Measurements from ENCODE around the gene TCTN2. TPM values are rescaled to one million over a fixed set of nuclear protein-coding genes. Genes with fewer than 3 reads are reported as not detected.

The TCTN2 gene
- total and polyA plus RNA-seq, 8 donors = 4.2 to 9.9 (median 6.5) TPM

GRCh38 chr12:123731596-123731995 is 60.7 kb downstream of the TCTN2 start:
- Histone ChIP-seq H3K27me3 (no peaks in the 10 kb centered on the region), H3K36me3 (peaks cover 0 to 37% (median 5%) of the 10 kb centered on the region in 3 donors), H3K27ac (no peak overlapping the region), H3K9me3 (no peaks in the 10 kb centered on the region), H3K4me1 (no peaks in the 10 kb centered on the region), H3K4me3 (no peak overlapping the region)
- ATAC-seq (no peak), DNase-seq (no peak), FAIRE-seq (no peak)
- 72 to 79% methylated on average over 2 of the region's 2 CpGs for WGBS, 2 donors
- intact Hi-C loops (cut with DNase I) = no loop called here
- TF ChIP-seq CTCF (IDR thresholded peaks at IDR 0.05) = no peak

GRCh38 chr12:123732251-123732650 is 61.3 kb downstream of the TCTN2 start:
- no peaks in the 10 kb centered on the region for H3K9me3 ChIP-seq
- no peaks in the 10 kb centered on the region for H3K4me1 ChIP-seq
- FAIRE-seq (no peak), DNase-seq (no peak), ATAC-seq (no peak)
- H3K4me3 ChIP-seq = no peak overlapping the region
- no peaks in the 10 kb centered on the region for H3K27me3 ChIP-seq
- intact Hi-C loops (cut with DNase I) = no loop called here
- H3K27ac ChIP-seq = no peak overlapping the region
- 89 to 97% methylated on average over 12 of the region's 12 CpGs for WGBS, 2 donors
- no peak for TF ChIP-seq CTCF (IDR thresholded peaks at IDR 0.05)
- H3K36me3 ChIP-seq = peaks cover 0 to 42% (median 11%) of the 10 kb centered on the region in 3 donors

GRCh38 chr12:123733229-123733628 is 62.3 kb downstream of the TCTN2 start:
- Histone ChIP-seq H3K27ac (no peak overlapping the region), H3K9me3 (no peaks in the 10 kb centered on the region), H3K27me3 (no peaks in the 10 kb centered on the region), H3K4me1 (no peaks in the 10 kb centered on the region), H3K36me3 (peaks cover 0 to 39% (median 18%) of the 10 kb centered on the region in 3 donors), H3K4me3 (no peak overlapping the region)
- no peak for TF ChIP-seq CTCF (IDR thresholded peaks at IDR 0.05)
- DNase-seq (no peak), FAIRE-seq (no peak), ATAC-seq (no peak)
- 88 to 89% methylated on average over 10 of the region's 10 CpGs for WGBS, 2 donors
- intact Hi-C loops (cut with DNase I) = no loop called here

DNA sequence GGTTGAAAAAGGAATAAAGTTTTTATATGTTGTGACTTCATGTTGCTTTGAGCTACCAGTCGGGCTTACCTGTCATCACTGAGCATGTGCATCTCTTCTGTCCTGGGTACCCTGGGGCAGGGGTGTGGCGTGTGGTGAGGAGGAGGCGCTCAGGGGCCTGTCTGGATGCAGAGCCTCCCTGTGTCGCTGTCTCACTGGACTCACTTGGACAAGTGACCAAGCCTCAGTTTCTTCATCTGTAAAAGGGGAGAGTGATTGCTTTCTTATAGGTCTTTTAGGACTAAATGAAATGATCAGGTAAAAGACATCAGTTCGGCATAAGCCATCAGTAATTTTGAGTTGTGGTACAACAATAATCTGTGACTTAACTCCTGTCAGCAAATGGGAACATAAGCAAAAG is 63.4 kb downstream of the TCTN2 start:
- ATAC-seq = no peak
- no peak for FAIRE-seq

More for the DNA sequence above, 63.4 kb downstream of the TCTN2 start:
- no peaks in the 10 kb centered on the region for H3K4me1 ChIP-seq
- intact Hi-C loops (cut with DNase I) = no loop called here
- no peaks in the 10 kb centered on the region for H3K27me3 ChIP-seq
- 86 to 90% methylated on average over 5 of the region's 5 CpGs for WGBS, 2 donors
- no peaks in the 10 kb centered on the region for H3K9me3 ChIP-seq
- no peak overlapping the region for H3K4me3 ChIP-seq
- no peak for TF ChIP-seq CTCF (IDR thresholded peaks at IDR 0.05)
- no peak overlapping the region for H3K27ac ChIP-seq
- DNase-seq = no peak
- H3K36me3 ChIP-seq = peaks cover 3 to 40% (median 18%) of the 10 kb centered on the region in 3 donors

All from pancreas (tissue), 10 donors.